Skin of body (tissue), 2 donors: Measurements from ENCODE around the gene BUD23. TPM values are rescaled to one million over a fixed set of nuclear protein-coding genes. Genes with fewer than 3 reads are reported as not detected.
"Not testable (repeated sequence)": the region's sequence is repeated elsewhere in the genome, so short reads cannot be mapped to it uniquely, and the experiment has no call there.

Experiments used
- DNase-seq: peaks from one replicate; lab custom pipeline; 2025; lab: John Stamatoyannopoulos, UW
- total RNA-seq: library from RNA; depleted of rRNA; stranded (reverse); fragments of >200 nt; gene quantifications from one replicate; pipeline ENCODE4 v1.2.3, GENCODE V29; 2014

BUD23 gene
- total RNA-seq, 1 donor from 2014 or later = 28.0 TPM

GRCh38 chr7:73668103-73668885 is 15.1 kb upstream of the BUD23 start:
- no peak for DNase-seq

- no peak for DNase-seq
These were observed 14.5 kb upstream of the BUD23 start for GRCh38 chr7:73668886-73669230.

- DNase-seq = no peak
These were observed 14.1 kb upstream of the BUD23 start for GRCh38 chr7:73669288-73669701.

- no peak for DNase-seq
These were observed 13.5 kb upstream of the BUD23 start for GRCh38 chr7:73669858-73670385.

- no peak for DNase-seq
These were observed 12.1 kb upstream of the BUD23 start for GRCh38 chr7:73671322-73671661.

GRCh38 chr7:73671857-73672445 is 11.4 kb upstream of the BUD23 start:
- DNase-seq = no peak

GRCh38 chr7:73674468-73675124 is 8.8 kb upstream of the BUD23 start:
- DNase-seq = no peak

GRCh38 chr7:73676062-73676461 is 7.3 kb upstream of the BUD23 start:
- DNase-seq = not testable (repeated sequence)

- DNase-seq = no peak
These were observed 4.5 kb upstream of the BUD23 start for GRCh38 chr7:73678862-73679261.

GRCh38 chr7:73679709-73680108 is 3.7 kb upstream of the BUD23 start:
- DNase-seq = no peak

- no peak for DNase-seq
These were observed 2.9 kb upstream of the BUD23 start for GRCh38 chr7:73680501-73680900.

GRCh38 chr7:73681031-73681430 is 2.4 kb upstream of the BUD23 start:
- DNase-seq = no peak

- no peak for DNase-seq
These were observed 697 bp upstream of the BUD23 start for GRCh38 chr7:73682745-73683055.

GRCh38 chr7:73683788-73684693 is 644 bp downstream of the BUD23 start:
- no peak for DNase-seq

- no peak for DNase-seq
These were observed 1.9 kb downstream of the BUD23 start for GRCh38 chr7:73685311-73685710.

GRCh38 chr7:73688288-73688687 is 4.9 kb downstream of the BUD23 start:
- DNase-seq = no peak

GRCh38 chr7:73690646-73691045 is 7.2 kb downstream of the BUD23 start:
- no peak for DNase-seq

- DNase-seq = no peak
These were observed 13.0 kb downstream of the BUD23 start for GRCh38 chr7:73696372-73696771.

- DNase-seq = no peak
These were observed 15.0 kb downstream of the BUD23 start for GRCh38 chr7:73698410-73698809.

- no peak for DNase-seq
These were observed 16.1 kb downstream of the BUD23 start for GRCh38 chr7:73699370-73700068.

GRCh38 chr7:73700069-73700423 is 16.6 kb downstream of the BUD23 start:
- DNase-seq = no peak
